HG03354 (cell line): ENCODE measurements around the gene CARNS1.

Experiments used
- ATAC-seq: cut with Tn5 transposase; IDR thresholded peaks from one replicate; pipeline ENCODE4 v1.9.1; 2021; ENCODE audit warnings: mild to moderate bottlenecking; ENCODE audit not compliant: unreplicated experiment, poor library complexity, severe bottlenecking

The CARNS1 gene, protein sequence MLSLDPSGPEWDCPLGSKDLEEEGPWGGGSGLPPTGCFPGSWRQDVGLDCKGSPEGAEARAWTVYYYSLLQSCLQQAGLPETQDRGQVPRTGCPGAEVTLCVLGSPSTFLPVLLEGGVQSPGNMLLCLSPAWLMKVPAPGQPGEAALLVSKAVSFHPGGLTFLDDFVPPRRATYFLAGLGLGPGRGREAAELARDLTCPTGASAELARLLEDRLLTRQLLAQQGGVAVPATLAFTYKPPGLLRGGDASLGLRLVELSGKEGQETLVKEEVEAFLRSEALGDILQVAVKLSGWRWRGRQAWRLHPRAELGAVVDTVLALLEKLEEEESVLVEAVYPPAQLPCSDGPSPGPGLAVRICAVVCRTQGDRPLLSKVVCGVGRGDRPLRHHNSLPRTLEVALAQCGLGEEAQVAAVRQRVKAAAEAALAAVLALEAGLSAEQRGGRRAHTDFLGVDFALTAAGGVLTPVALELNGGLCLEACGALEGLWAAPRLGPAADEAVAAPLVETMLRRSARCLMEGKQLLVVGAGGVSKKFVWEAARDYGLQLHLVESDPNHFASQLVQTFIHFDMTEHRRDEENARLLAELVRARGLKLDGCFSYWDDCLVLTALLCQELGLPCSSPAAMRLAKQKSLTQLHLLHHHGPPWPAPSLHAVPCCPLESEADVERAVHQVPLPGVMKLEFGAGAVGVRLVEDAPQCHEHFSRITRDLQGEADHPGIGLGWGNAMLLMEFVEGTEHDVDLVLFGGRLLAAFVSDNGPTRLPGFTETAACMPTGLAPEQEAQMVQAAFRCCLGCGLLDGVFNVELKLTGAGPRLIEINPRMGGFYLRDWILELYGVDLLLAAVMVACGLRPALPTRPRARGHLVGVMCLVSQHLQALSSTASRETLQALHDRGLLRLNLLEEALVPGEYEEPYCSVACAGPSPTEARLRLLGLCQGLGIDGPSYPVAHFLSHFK

DNA sequence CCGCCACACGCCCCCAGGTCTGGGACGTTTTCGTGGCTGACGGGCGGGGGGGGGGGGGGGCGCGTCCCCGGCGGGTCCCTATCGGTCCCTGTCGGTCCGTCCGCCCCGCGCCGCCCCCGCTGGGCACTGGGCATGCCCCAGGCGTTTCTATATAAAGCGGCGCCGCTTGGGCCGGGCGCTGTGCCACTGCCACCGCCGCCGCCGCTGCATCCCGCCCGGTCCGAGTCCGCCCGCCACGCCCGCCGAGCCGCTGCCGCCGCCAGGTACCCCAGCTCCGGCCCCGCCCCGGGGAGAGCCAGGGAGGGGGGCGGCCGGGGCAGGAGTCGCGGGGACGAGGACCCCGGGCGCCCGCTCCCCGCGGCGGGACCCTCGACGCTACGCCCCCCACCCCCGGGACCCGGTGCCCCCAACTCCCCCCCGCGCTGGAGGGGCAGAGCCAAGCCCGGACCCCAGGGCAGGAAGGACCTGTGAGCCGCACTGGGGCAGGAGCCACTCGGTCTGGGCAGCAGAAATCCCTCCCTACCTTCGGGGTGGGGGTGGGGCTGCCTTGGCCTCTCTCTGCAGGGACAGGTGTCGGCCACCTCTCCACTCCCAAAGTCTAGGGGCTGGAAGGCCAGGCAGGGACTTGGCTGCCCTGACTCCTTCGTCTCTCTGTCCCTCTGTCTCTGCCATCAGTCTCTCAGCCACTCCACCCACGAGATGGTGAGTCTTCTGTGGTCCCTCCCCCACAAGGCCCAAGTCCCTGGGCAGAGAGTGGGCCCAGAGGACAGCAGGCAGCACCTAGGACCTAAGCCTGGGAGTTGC is at the start of gene CARNS1:
CARNS1 (plus strand) TSS at position 178 of the 804 bp plus-strand sequence; CDS start at position 700, 522 bp downstream.
- no peak for ATAC-seq

DNA sequence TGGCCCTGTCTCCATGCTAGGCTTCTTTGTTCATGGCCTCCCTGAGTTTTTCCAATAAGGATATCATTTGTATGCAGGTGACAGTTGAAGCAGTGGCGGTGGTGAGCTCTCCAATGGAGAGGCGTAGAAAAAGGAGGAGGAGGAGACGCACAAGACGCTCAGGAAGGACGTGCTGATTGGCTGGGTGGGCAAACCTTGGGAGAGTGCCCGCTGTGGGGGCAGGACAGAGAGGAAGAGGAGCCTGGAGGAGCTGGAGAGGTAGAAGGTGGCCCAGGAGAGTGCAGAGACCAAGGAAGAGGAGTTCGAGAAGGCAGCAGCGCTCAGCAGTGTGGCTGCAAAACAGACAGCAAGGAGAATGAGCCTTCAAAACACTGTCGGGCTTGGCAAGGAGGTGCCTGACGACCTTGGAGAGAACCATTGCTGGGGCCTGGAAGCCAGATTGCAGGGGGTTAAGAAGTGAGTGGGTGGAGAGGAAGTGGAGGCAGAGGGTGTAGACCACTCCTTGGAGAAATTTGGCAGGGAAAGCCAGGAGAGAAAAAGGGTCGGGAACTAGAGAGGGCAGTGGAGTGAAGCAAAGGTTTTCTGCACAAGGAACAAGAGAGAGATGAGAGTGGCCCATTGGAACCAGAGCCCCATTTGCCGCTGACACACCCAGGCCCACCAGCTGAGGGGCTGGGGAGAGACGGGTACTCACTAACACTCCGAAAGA is 49.6 kb upstream of the CARNS1 start:
- ATAC-seq, result no peak

DNA sequence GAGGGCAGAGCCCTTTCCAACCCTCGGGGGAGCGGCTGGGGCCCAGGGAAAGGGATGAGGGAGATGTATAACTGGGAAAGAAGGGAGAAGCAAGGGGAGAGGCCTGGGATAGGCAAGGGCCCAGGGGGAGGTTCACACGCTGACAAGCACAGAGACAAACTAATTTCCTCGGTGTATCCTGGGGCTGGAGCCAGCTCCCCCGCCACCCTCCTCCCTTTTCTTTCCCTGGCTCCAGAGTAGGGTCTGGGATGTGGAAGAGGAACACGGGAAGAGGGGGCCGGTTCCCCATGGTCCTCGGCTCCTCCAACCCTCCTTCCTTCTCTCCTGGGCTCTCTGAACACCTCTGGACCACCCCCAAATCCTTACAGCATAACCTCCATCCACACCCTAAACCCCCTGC is 48.9 kb upstream of the CARNS1 start:
- no peak for ATAC-seq

DNA sequence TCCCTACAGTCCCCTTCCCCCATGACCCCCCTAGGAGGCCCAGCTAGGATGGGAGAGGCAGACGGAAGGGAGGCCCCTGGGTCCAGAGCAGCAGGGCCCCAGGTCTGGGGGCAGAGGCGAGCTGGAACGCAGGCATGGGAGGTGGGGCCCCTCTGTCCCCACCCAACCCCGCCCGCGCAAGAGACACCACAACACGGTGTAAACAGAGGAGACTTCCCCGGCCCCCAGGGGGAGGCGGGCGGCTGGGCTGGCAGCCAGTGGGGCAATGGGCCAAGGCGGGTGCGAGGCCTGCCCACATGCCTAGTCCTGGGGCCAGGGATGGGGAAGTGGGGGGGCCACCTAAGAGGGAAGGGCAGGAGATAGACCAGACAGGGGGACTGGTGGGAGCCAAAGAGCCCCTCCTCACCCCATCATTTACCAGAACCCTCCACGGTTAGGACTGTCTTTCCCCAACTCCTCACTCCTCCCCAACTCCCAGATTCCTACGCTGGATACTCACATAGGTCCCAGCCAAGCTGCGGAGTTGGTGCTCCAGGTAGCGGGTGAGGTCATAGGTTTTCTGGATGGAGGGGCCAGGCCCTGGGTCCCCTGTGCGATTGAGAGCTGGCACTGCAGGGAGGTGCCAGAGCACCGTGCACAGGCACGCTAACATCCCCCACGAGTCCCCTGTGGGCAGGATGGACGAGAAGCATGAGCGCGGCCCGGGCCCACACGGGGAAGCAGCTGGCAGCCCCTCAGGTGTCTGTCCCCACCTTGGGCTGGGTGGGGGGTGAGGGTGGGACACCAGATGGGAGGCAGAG is 48.3 kb upstream of the CARNS1 start:
- ATAC-seq, result no peak

DNA sequence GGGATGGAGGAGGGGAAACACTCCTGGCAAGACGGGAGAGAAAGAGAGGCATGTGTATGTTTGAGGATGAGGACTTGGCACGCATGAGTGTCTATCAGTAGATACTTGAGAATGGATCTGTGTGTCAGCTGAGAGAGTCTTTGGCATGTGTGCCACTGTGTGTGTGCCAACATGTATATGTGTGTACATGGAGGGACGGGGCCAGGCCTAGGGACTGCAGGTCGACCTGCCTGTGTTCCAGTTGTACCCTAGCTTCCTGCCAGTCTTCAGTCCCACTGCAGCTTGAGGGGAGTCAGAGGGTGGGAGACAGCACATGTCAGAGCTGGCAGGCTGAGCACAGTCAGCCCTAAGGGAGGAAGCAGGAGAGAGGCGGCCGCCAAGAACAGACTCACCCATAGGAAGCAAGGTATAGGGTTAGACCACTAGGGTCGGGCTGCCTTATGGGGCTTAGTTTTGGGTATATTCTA is 47.7 kb upstream of the CARNS1 start:
- no peak for ATAC-seq

DNA sequence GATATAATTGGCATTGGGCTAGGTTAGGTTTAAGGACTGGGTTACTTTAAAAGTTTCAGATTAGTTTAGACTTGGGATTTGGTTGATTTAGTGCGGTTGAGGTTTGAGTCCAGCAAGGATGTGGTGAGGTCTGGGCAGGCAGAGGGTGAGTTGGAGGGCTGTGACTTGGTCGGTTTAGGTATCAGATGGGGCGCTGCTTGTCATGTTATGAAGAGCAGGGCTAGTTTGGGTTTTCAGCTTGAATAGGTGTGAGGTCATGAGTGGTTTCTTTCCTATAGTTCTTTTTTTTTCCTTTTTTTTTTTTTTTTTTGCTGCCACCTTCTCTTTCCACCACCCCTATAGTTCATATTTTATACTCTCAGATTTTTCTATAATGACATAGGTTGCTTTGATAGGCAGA is 46.9 kb upstream of the CARNS1 start:
- ATAC-seq, result no peak

DNA sequence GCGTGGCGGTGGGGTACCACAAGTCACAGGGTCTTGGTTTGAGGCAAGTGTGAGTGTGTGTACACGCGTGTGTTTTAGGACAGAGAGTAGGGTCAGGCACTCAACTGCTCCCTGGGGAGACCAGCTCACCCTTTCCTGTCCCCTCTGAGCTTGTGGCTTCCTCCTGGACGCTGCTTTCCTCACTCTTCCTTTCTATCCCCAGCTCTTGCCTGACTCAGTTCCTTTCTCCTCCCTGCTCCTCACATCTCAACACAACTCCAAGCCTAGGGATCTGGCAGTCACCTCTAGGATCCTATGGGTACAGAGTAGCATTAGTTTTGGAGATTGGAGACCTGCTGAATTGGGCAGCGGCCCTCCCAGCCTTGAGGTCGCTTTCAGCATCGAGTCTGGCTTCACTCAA is 46.2 kb upstream of the CARNS1 start:
- ATAC-seq, result no peak

DNA sequence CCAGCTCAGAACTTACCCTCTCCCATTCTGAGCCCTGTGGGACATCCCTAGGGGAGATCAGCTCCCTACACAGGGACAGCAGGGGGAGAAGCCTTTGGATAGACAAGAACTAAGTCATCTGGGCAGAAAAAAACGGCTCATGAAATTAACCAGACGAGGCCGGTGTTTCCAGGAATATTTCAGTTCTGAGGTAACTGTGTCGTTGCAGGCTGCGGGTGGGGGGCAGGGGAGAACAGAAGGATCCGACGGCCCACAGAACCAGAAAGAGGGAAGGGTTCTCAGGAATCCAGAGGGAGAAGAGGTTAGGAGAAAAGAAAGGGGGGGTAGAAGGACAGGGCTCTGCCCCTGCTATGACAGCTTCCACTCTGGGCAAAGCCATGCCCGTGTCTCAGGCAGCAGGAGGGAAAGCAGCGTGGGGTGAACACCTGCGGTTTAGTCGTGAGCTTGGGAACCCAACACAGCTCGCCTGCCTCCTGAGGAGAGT is 45.6 kb upstream of the CARNS1 start:
- no peak for ATAC-seq

DNA sequence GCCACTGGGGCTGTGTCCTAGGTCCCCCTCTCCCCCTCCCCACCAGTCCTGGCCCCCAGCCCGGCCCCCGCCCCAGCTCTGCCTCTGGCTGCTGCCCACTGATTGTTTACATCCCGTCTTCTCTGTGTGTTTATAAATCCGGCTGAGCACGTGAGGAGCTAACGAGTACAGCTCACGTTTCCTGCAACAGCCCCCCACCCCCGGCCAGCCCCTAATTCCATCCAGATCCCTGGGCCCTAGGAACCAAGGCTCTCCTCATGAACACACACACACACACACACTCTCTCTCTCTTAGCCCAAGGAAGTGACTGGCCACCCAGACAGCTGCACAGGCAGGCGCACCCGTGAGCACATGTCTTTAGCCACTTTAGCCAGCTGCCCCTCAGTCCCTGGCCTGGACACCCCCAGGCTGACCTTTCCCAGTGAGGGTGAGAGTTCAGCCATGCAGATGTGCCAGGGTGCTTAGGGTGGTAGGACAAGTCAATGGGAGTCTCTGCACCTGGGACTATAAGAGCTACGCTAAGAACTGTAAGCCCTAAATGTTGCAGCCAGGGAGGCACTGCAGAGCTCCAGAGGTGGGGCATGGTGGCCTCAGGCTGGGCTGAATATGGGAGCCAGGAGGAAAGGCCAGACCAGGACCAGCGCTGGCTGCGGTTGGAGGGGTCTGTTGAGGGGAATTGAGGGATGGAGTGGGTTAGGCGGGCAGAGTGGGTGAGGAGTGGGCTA is 45.0 kb upstream of the CARNS1 start:
- no peak for ATAC-seq

DNA sequence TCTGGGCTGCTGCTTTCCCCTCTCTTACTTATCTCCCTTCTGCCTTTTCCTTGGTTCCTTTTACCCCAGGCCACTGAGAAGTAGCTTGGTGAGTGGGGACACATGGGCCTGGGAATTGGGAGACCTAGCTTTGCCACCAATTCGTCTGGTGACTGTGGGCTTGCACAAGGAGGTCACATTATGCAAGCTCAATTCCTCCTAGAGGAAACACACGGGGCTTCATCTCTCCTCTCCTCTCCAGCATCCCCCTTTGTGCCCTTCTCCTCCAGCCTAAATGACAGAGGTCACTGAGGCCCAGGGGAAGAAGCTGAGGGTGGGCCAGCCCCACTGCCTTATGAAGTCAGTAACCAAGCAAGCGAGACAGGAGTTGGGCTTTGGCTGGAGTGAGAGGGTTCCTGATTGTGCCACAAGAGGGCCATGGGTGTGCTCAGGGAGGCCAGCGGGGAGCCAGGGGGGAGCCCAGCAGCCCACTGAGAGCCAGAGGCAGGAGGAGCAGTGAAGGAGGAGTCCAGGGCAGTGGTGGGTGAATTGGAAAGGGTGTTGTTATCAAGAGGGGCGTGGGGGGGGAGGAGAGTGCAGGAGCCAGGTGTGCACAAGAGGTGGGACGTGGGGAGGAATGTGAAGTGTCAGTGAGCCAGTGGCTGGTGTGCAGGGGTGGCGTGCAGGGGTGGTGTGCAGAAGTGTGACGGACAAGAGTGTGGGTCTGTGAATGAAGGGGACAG is 44.1 kb upstream of the CARNS1 start:
- no peak for ATAC-seq

DNA sequence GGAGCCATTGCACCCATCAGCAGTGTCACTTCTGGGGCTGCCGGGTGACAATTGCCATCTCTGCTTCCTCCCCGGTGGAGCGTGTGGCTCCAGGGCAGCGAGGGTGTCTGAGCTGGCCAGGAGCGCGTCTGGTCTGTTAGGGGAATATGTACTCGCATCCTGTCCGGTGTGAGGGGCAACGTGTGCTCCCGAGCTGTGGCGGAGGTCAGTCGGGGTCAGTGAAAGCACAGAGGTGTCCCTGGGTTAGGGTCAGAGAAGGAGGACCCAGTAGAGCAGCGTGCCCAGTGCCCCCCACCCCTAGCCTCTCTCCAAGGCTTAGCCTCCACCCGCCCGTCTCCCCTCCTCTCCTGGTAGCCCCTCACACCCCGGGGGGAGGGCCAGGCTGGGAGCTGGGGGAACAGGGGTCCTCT is 43.6 kb upstream of the CARNS1 start:
- no peak for ATAC-seq

DNA sequence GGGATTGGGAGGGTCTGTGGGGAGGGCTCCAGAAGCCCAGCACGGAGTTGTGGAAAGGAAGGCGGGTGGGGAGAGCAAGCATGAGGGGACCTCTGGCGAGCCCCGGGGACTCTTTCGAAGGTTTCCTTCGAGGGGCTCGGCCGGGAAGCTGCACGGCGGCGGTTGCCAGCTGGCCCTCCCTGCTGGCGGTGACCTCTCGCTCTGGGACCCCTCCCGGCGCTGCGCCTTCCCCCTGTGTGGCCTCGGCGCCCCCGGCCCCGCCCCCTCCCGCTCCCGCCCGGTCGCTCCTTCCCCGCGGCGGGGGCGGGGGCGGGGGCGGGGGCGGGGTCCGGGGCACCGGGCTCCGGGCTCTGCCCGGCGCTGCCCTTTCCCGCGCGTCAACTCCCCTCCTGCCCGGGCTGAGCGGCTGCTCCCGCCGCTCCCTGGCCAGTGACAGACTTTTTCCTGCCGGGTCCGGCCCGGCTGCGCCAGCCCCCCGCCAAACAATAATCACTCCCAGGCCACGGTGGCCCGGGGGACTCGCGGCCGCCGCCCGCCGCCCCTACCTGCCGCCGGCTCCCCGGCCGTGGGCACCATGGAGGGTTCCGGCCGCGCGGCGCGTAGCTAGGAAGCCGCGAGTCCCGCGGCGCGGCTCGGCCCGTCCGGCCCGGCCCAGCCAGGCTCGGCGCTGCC is 43.0 kb upstream of the CARNS1 start:
- ATAC-seq, result no peak

DNA sequence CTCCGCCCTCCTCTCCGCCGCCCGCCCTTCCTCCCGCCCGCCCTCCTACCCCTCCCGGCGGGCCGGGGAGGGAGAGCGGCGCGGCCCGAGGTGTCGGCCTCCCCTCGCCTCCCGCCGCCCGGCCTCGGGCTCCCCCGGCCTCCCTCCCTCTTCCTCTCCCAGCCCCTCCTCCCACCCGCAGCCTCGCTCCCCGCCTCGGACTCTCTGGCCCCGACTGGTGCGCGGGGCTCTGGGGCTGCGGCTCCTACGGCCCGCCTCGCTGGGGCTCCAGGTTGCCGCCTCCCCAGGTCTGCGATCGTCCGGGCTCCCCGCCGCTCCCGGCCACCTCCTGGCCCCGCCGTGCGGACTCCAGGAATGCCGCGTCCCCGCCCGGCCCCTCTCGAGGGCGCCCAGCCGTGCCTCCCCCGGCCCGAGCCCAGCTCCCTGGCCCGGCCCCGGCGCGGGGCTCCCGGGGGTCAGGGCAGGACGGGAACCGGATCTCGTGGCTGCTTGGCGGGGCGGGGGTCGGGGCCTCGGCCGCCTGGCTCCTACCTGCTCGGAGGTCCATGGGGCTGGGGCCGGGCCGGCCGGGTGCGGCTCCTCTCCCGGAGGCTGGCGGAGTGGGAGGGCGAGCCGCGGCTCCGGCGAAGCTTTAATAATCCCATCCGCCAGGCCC is 42.4 kb upstream of the CARNS1 start, which contains the start of gene CLCF1:
CLCF1 (minus strand) TSS at position 606 of the 655 bp plus-strand sequence; CDS start at position 547, 59 bp downstream.
- peak; percentile 18 for ATAC-seq

DNA sequence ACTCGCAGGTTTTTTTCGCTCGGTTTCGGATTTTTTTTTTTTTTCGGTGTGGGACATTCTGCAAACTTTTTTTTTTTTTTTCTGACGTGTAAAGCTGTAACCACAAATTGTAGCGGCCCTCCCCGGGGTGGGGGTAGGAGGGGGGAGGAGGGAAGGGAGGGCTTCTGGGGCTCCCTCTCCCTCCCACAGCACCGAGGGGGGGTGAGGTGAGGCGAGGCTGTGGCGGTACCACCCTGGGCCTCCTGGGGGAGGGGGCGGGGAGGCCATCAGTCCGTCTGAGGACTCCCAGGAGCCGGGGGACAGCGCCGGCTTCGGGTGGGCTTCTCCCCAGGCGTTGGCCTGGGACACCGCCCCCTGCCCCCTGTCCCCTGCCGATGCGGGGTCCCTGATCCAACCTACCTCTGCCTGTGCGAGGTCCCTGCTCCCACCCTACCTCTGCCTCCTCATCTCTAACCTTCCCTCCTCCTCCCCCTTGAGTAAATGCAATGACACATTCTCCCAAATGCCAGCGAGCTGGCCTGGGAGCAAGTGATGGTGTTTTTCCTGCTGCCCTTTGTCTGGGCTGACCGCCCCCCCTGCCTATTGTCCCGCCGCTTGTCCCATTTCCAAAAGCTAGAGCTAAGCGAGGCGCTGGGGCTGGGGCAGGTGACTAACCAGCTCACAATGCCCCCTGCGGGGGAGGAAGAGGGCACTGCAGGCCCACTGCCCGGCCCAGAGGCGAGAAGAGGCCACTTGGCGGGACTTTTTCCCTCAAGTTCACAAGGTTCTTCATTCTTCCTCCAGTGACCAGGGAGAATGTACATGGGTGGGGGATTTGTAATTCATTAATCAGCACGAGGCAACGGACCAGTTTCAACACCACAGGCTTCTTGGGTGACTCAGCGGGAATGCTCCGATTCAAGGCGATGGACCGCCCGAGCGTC is 41.6 kb upstream of the CARNS1 start:
- peak; percentile 34 for ATAC-seq
